Fibroblast of lung (primary cell): ENCODE results near the gene AP2A2. TPM values are rescaled to one million over a fixed set of nuclear protein-coding genes. Genes with fewer than 3 reads are reported as not detected.
"Not testable (repeated sequence)": the region's sequence is repeated elsewhere in the genome, so short reads cannot be mapped to it uniquely, and the experiment has no call there.

ENCODE experiments used
- DNase-seq, 2 donors: peaks; one replicate each; pipeline versions ENCODE4 v3.0.0 to v3.0.0-alpha.2; 2010; ENCODE audit warnings: low read depth in 2 of 2
- H2AFZ ChIP-seq: 2 replicates; pipeline ENCODE4 v1.5.1; 2012; ENCODE audit warnings: low read length, control low read depth, inconsistent platforms
- H3K27ac ChIP-seq: 2 replicates; pipeline ENCODE4 v1.5.1; 2011; ENCODE audit warnings: low read length, control low read depth; ENCODE audit not compliant: insufficient read depth
- H3K27me3 ChIP-seq: 2 replicates; pipeline ENCODE4 v1.5.1; 2011; ENCODE audit warnings: mild to moderate bottlenecking, low read length; ENCODE audit not compliant: control insufficient read depth, insufficient read depth
- H3K36me3 ChIP-seq: 2 replicates; pipeline ENCODE4 v1.5.1; 2011; ENCODE audit warnings: low read length; ENCODE audit not compliant: control insufficient read depth, insufficient read depth
- H3K4me1 ChIP-seq: 2 replicates; pipeline ENCODE4 v1.5.1; 2011; ENCODE audit warnings: low read length; ENCODE audit not compliant: control insufficient read depth, insufficient read depth; ENCODE audit errors: extremely low read depth
- H3K4me2 ChIP-seq: 2 replicates; pipeline ENCODE4 v1.5.1; 2011; ENCODE audit warnings: low read length, control low read depth; ENCODE audit not compliant: insufficient read depth; ENCODE audit errors: extremely low read depth
- H3K4me3 ChIP-seq, 4 experiments: fragments of 200-600 bp in 1 of 4; sonication (generic) in 1 of 4; replicated peaks in 1 of 4; 2 replicates each; pipeline ENCODE4 v1.5.1; 2011 to 2016; ENCODE audit warnings: low read length in 4 of 4, low read depth in 3 of 4, mild to moderate bottlenecking in 3 of 4, control low read depth in 2 of 4, inconsistent platforms in 1 of 4, mixed read lengths in 1 of 4; ENCODE audit not compliant: insufficient read depth in 1 of 4; ENCODE audit errors: control extremely low read depth in 1 of 4
- H3K79me2 ChIP-seq: 2 replicates; pipeline ENCODE4 v1.5.1; 2012; ENCODE audit warnings: mild to moderate bottlenecking, low read length, inconsistent platforms; ENCODE audit not compliant: control insufficient read depth, insufficient read depth
- H3K9ac ChIP-seq: 2 replicates; pipeline ENCODE4 v1.5.1; 2011; ENCODE audit warnings: mild to moderate bottlenecking, low read length, control low read depth; ENCODE audit not compliant: insufficient read depth
- H3K9me3 ChIP-seq: 2 replicates; pipeline ENCODE4 v1.5.1; 2012; ENCODE audit warnings: low read depth, low read length; ENCODE audit not compliant: control insufficient read depth, insufficient read depth
- H4K20me1 ChIP-seq: 2 replicates; pipeline ENCODE4 v1.5.1; 2011; ENCODE audit warnings: low read length; ENCODE audit not compliant: control insufficient read depth, insufficient read depth; ENCODE audit errors: extremely low read depth
- EZH2 ChIP-seq: IDR thresholded peaks from 2 replicates; pipeline ENCODE4 v1.5.1; 2012; ENCODE audit warnings: low read length, control low read depth, mild to moderate bottlenecking; ENCODE audit errors: missing control alignments
- polyA plus RNA-seq, 2 donors: library from polyadenylated mRNA; depleted of rRNA in 1 of 2; stranded (reverse) in 1 of 2; unstranded in 1 of 2; fragments of >200 nt; gene quantifications; 2 replicates each; pipeline ENCODE4 v1.2.1, GENCODE V29; 2011 to 2012; ENCODE audit warnings: missing spikeins in 1 of 2
- total RNA-seq: library from RNA; depleted of rRNA; stranded (reverse); fragments of >200 nt; gene quantifications from 2 replicates; pipeline ENCODE4 v1.2.1, GENCODE V29; 2014
- TF ChIP-seq, protein P1 (sequence below), 2 donors: IDR thresholded peaks in 1 of 2; conservative IDR thresholded peaks in 1 of 2; 1 replicate in 1 of 2; 2 replicates in 1 of 2; pipeline ENCODE4 v1.5.1; 2011 to 2012; ENCODE audit warnings: low read length in 2 of 2, control low read depth in 1 of 2, inconsistent platforms in 1 of 2, low read depth in 1 of 2, mild to moderate bottlenecking in 1 of 2

The AP2A2 gene
- total and polyA plus RNA-seq, 2 donors (not counting 1 experiment from before 2014, with no cell fraction given), result 21.6 to 46.1 TPM

DNA sequence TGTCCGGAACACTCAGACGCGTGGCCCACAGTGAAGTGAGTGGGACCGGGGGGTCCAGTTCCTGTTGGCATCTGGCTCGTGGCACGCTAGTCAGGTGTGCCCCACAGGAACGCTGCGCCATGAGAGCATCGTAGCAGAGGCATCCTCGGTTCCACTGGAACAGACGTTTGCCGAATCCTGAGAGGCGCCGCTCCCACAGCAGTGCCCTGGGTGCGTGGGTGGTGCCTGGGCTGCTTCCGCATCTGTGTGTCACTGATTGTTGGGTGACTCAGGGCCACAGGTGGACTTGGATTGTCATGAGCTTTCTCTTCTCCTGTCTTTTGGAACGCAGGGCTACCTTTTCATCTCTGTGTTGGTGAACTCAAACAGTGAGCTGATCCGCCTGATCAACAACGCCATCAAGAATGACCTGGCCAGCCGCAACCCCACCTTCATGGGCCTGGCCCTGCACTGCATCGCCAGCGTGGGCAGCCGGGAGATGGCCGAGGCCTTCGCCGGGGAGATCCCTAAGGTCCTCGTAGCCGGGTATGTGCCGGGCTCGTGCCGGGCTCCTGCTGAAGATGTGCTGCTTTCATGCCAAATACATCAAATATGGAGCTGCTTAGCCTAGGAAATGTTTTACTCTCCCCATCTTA, 46.2 kb downstream of the AP2A2 start:
- Histone ChIP-seq H3K9me3 (no peaks in the 10 kb centered on the region), H3K4me3 (no peak overlapping the region), H3K4me2 (no peak overlapping the region), H3K79me2 (no peaks in the 10 kb centered on the region), H3K27ac (no peak overlapping the region), H3K9ac (no peak overlapping the region), H3K27me3 (no peaks in the 10 kb centered on the region), H4K20me1 (no peaks in the 10 kb centered on the region), H3K36me3 (peaks cover 21% of the 10 kb centered on the region), H3K4me1 (no peaks in the 10 kb centered on the region), H2AFZ (no peak overlapping the region)
- DNase-seq, result no peak
- TF ChIP-seq EZH2, result no peak
- TF ChIP-seq, protein P1, sequence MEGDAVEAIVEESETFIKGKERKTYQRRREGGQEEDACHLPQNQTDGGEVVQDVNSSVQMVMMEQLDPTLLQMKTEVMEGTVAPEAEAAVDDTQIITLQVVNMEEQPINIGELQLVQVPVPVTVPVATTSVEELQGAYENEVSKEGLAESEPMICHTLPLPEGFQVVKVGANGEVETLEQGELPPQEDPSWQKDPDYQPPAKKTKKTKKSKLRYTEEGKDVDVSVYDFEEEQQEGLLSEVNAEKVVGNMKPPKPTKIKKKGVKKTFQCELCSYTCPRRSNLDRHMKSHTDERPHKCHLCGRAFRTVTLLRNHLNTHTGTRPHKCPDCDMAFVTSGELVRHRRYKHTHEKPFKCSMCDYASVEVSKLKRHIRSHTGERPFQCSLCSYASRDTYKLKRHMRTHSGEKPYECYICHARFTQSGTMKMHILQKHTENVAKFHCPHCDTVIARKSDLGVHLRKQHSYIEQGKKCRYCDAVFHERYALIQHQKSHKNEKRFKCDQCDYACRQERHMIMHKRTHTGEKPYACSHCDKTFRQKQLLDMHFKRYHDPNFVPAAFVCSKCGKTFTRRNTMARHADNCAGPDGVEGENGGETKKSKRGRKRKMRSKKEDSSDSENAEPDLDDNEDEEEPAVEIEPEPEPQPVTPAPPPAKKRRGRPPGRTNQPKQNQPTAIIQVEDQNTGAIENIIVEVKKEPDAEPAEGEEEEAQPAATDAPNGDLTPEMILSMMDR (conservative IDR thresholded peaks at IDR 0.05 in 1 of 2, IDR thresholded peaks at IDR 0.05 in 1 of 2; ENCODE audit: low read depth in 1 of 2, low read length in 2 of 2), result no peak

DNA sequence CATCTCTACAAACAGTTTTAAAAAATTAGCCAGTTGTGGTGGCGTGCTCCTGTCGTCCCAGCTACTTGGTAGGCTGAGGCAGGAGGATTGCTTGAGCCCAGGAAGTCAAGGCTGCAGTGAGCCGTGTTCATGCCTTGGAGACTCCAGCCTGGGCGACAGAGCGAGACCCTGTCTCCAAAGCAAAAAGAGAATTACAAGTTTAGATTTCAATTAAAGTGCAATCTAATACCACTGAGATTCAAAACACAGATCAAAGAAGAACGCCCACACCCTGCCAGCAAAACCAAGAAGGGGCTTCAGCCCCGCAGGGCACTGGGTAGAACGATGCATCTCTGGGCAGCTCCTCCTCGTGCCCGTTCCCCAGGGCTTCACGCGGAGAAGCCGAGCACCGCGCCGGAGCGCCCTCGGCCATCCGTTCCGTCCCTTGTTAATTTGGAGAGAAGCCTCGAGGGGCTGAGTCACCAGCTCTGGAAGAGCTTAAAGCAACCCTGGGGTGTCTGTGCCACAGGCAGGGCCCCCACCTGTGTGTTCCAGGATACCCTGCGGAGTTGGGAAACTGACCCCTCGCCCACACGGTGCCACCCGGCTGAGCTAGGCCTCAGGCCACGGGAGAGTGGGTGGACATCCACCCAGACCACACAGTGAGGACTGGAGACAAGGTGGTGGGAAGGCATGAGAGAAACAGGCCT, 47.0 kb downstream of the AP2A2 start:
- no peak for DNase-seq
- peaks cover 24% of the 10 kb centered on the region for H3K36me3 ChIP-seq
- H3K27ac ChIP-seq, result no peak overlapping the region
- H3K9me3 ChIP-seq, result no peaks in the 10 kb centered on the region
- no peaks in the 10 kb centered on the region for H3K4me1 ChIP-seq
- no peaks in the 10 kb centered on the region for H4K20me1 ChIP-seq
- H3K9ac ChIP-seq, result no peak overlapping the region
- H2AFZ ChIP-seq, result no peak overlapping the region
- no peak for TF ChIP-seq EZH2
- TF ChIP-seq, protein P1 (conservative IDR thresholded peaks at IDR 0.05 in 1 of 2, IDR thresholded peaks at IDR 0.05 in 1 of 2; ENCODE audit: low read depth in 1 of 2, low read length in 2 of 2), result no peak
- H3K4me2 ChIP-seq, result no peak overlapping the region
- no peaks in the 10 kb centered on the region for H3K79me2 ChIP-seq
- no peak overlapping the region for H3K4me3 ChIP-seq
- H3K27me3 ChIP-seq, result no peaks in the 10 kb centered on the region

DNA sequence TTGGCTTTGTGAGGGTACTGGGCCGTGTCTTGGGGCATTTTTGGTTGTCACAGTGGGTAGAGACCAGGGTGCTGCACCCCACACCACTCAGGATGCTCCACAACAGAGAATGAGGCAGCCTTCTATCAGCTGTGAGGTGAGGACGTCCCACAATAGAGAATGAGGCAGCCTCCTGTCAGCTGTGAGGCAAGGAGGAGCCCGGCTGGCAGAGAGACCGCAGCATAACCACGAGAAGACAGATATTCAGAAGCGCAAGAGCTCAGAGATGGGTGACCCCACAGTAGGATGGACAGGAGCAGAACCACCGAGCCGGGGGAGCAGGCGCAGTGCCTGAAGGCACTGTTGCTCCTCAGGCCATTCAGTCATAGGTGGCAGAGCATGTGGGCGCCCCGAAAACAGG, 47.6 kb downstream of the AP2A2 start:
- no peak for DNase-seq
- Histone ChIP-seq H3K27me3 (no peaks in the 10 kb centered on the region), H3K4me3 (no peak overlapping the region), H3K4me1 (no peaks in the 10 kb centered on the region), H2AFZ (no peak overlapping the region), H3K36me3 (peaks cover 25% of the 10 kb centered on the region), H3K79me2 (no peaks in the 10 kb centered on the region), H3K4me2 (no peak overlapping the region), H3K27ac (no peak overlapping the region), H3K9me3 (no peaks in the 10 kb centered on the region), H3K9ac (no peak overlapping the region), H4K20me1 (no peaks in the 10 kb centered on the region)
- TF ChIP-seq, protein P1 (conservative IDR thresholded peaks at IDR 0.05 in 1 of 2, IDR thresholded peaks at IDR 0.05 in 1 of 2; ENCODE audit: low read depth in 1 of 2, low read length in 2 of 2), result no peak

DNA sequence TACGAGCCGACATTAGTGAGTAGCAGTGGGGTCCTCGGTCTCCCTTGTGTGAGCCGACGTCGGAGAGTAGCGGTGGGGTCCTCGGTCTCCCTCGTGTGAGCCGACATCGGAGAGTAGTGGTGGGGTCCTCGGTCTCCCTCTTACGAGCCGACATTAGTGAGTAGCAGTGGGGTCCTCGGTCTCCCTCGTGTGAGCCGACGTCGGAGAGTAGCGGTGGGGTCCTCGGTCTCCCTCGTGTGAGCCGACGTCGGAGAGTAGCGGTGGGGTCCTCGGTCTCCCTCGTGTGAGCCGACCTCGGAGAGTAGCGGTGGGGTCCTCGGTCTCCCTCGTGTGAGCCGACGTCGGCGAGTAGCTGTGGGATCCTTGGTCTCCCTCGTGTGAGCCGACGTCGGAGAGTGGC, 49.7 kb downstream of the AP2A2 start:
- not testable (repeated sequence) for H3K79me2 ChIP-seq, H3K4me3 ChIP-seq, DNase-seq, H4K20me1 ChIP-seq, H3K4me1 ChIP-seq, H3K9ac ChIP-seq, H2AFZ ChIP-seq, H3K4me2 ChIP-seq, H3K27me3 ChIP-seq, H3K27ac ChIP-seq, H3K9me3 ChIP-seq
- H3K36me3 ChIP-seq, result peaks cover 27% of the 10 kb centered on the region
